Gastroesophageal sphincter (tissue), 4 donors: ENCODE measurements around the gene THAP9. TPM values are rescaled to one million over a fixed set of nuclear protein-coding genes. Genes with fewer than 3 reads are reported as not detected.

Source experiments
- ATAC-seq: fragments of 150-250 bp; one replicate; pipeline ENCODE4 v1.9.1; 2016; ENCODE audit warnings: mild to moderate bottlenecking, moderate library complexity
- H3K27ac ChIP-seq, 4 donors: fragments of 200-600 bp; sonication (generic) in 3 of 4; 1 replicate in 3 of 4; 2 replicates in 1 of 4; pipeline ENCODE4 v1.5.1; 2016 to 2019
- H3K27me3 ChIP-seq: fragments of 200-600 bp; sonication (generic); one replicate; pipeline ENCODE4 v1.5.1; 2019
- H3K36me3 ChIP-seq, 2 donors: fragments of 200-600 bp; sonication (generic); one replicate each; pipeline ENCODE4 v1.5.1; 2019; ENCODE audit warnings: control low read depth in 1 of 2
- H3K4me1 ChIP-seq, 3 donors: fragments of 200-600 bp; sonication (generic); 1 replicate in 2 of 3; 2 replicates in 1 of 3; pipeline ENCODE4 v1.5.1; 2016 to 2019; ENCODE audit warnings: control low read depth in 2 of 3
- H3K4me3 ChIP-seq, 2 donors: fragments of 200-600 bp; sonication (generic); one replicate each; pipeline ENCODE4 v1.5.1; 2019; ENCODE audit warnings: mild to moderate bottlenecking in 1 of 2, moderate library complexity in 1 of 2
- H3K9me3 ChIP-seq, 3 donors: fragments of 200-600 bp; sonication (generic); one replicate each; pipeline ENCODE4 v1.5.1; 2017 to 2019; ENCODE audit warnings: control low read depth in 2 of 3
- CTCF ChIP-seq, 4 experiments: fragments of 200-600 bp in 2 of 4; fragments of 450-650 bp in 2 of 4; sonication (generic) in 1 of 4; IDR thresholded peaks; one replicate each; pipeline ENCODE4 v1.5.1; 2017 to 2019; ENCODE audit warnings: antibody characterized with exemption in 4 of 4, mild to moderate bottlenecking in 2 of 4, moderate library complexity in 2 of 4
- EP300 ChIP-seq: sonication (generic); formaldehyde crosslinking; IDR thresholded peaks from one replicate; pipeline ENCODE4 v1.6.1; 2017; ENCODE audit warnings: antibody characterized with exemption, mild to moderate bottlenecking
- POLR2A ChIP-seq, 2 donors: fragments of 450-650 bp; IDR thresholded peaks; one replicate each; pipeline ENCODE4 v1.6.1; 2017; ENCODE audit warnings: antibody characterized with exemption in 2 of 2, mild to moderate bottlenecking in 2 of 2, moderate library complexity in 1 of 2
- POLR2AphosphoS5 ChIP-seq: sonication (generic); formaldehyde crosslinking; IDR thresholded peaks from one replicate; pipeline ENCODE4 v1.6.1; 2017; ENCODE audit warnings: antibody characterized with exemption
- WGBS, 2 donors: methylation state at CpG; one replicate each; pipeline ENCODE4 v1.1.5; 2018; ENCODE audit warnings: low coverage in 1 of 2; 5-methylcytosine and 5-hydroxymethylcytosine counted together
- total RNA-seq, 4 donors: library from RNA; depleted of rRNA; stranded (reverse); fragments of >200 nt; gene quantifications; one replicate each; pipeline ENCODE4 v1.1.0, GENCODE V29; 2016

Gene THAP9
- total RNA-seq, 4 donors from 2014 or later: 2.6 to 12.5 (median 5.7) TPM

GRCh38 chr4:82930848-82931755 is 30.6 kb downstream of the THAP9 start:
- WGBS, 2 donors: 75% methylated on average over 5 of the region's 5 CpGs
- TF ChIP-seq POLR2AphosphoS5 (no peak), CTCF (IDR thresholded peaks at IDR 0.05) (no peak), EP300 (no peak), POLR2A (IDR thresholded peaks at IDR 0.05) (no peak)

DNA sequence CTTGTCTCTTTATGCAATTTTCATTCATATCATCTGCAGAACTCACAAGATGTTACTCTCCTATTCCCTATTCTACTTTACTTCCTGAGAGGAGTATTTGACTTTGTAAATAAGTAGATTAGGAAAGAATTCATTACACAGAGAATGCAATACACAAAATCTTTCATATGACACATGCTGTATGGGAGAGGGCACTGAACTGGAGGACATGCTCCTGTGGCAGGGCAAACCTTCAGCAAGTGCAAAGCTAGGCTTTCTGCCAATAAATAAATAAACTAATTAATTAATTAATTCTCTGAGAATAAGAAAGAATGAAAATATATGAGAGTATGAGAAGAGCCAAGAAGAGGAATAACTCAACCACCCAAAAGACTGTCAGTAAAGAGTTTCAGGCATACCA is 33.9 kb downstream of the THAP9 start:
- ATAC-seq: no peak
- no peaks in the 10 kb centered on the region for H3K9me3 ChIP-seq
- peaks cover 0 to 75% of the 10 kb centered on the region in 2 donors for H3K36me3 ChIP-seq
- no peaks in the 10 kb centered on the region for H3K27me3 ChIP-seq
- H3K4me1 ChIP-seq: no peaks in the 10 kb centered on the region
- no peak overlapping the region for H3K27ac ChIP-seq
- TF ChIP-seq EP300: no peak
- no peak for TF ChIP-seq POLR2AphosphoS5
- H3K4me3 ChIP-seq: no peak overlapping the region

More at GRCh38 chr4:82930848-82931755, 30.6 kb downstream of the THAP9 start:
- no peaks in the 10 kb centered on the region for H3K4me1 ChIP-seq
- H3K4me3 ChIP-seq: no peak overlapping the region
- ATAC-seq: no peak
- no peaks in the 10 kb centered on the region for H3K9me3 ChIP-seq
- no peak overlapping the region for H3K27ac ChIP-seq
- H3K27me3 ChIP-seq: no peaks in the 10 kb centered on the region
- H3K36me3 ChIP-seq: peaks cover 0 to 54% of the 10 kb centered on the region in 2 donors

- ATAC-seq: no peak
- peaks cover 0 to 71% of the 10 kb centered on the region in 2 donors for H3K36me3 ChIP-seq
- TF ChIP-seq EP300: no peak
- no peak for TF ChIP-seq CTCF (IDR thresholded peaks at IDR 0.05)
- no peak for TF ChIP-seq POLR2AphosphoS5
- no peak for TF ChIP-seq POLR2A (IDR thresholded peaks at IDR 0.05)
- H3K27ac ChIP-seq: no peak overlapping the region
- H3K27me3 ChIP-seq: no peaks in the 10 kb centered on the region
- no peaks in the 10 kb centered on the region for H3K4me1 ChIP-seq
- no peaks in the 10 kb centered on the region for H3K9me3 ChIP-seq
- no peak overlapping the region for H3K4me3 ChIP-seq
- WGBS, 2 donors: 58 to 73% methylated on average over 2 of the region's 2 CpGs
Measured at GRCh38 chr4:82939414-82939813, 38.9 kb downstream of the THAP9 start.

GRCh38 chr4:82947498-82947897 is 47.0 kb downstream of the THAP9 start:
- ATAC-seq: no peak
- Histone ChIP-seq H3K36me3 (peaks cover 0 to 14% of the 10 kb centered on the region in 2 donors), H3K4me3 (no peak overlapping the region), H3K27ac (no peak overlapping the region), H3K4me1 (no peaks in the 10 kb centered on the region), H3K9me3 (no peaks in the 10 kb centered on the region), H3K27me3 (no peaks in the 10 kb centered on the region)
- no peak for TF ChIP-seq EP300
- TF ChIP-seq POLR2A (IDR thresholded peaks at IDR 0.05): no peak
- no peak for TF ChIP-seq POLR2AphosphoS5
- no peak for TF ChIP-seq CTCF (IDR thresholded peaks at IDR 0.05)

DNA sequence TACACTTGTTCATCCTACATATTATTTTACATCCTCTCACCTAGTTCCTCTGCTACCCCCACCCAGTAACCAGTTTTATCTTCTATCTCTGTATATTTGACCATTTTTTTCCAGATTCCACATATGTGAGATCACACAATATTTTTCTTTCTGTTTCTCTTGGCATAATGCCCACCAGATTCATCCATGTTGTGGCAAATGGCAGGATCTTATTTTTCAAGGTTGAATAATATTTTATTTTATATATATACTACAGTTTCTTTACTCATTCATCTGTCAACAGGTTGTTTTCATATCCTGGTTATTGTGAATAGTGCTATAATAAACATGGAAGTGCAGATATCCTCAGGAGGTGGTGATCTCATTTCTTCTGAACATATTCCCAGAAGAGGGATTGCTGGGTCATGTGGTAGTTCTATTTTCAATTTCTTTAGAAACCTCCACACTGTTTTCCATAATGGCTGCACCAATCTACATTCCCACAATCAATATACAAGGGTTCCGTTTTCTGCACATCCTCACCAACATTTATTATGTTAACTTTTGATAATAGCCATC is 48.2 kb downstream of the THAP9 start:
- peaks cover 0 to 6% of the 10 kb centered on the region in 2 donors for H3K36me3 ChIP-seq
- H3K27me3 ChIP-seq: no peaks in the 10 kb centered on the region
- WGBS, 2 donors: 90 to 91% methylated on average over 1 of the region's 1 CpG
- no peak overlapping the region for H3K27ac ChIP-seq
- H3K4me3 ChIP-seq: no peak overlapping the region
- no peaks in the 10 kb centered on the region for H3K9me3 ChIP-seq
- no peak for ATAC-seq
- TF ChIP-seq EP300: no peak
- TF ChIP-seq POLR2A (IDR thresholded peaks at IDR 0.05): no peak
- TF ChIP-seq POLR2AphosphoS5: no peak
- no peak for TF ChIP-seq CTCF (IDR thresholded peaks at IDR 0.05)
- H3K4me1 ChIP-seq: no peaks in the 10 kb centered on the region
